Glutamatergic neuron (in vitro differentiated cells): Measurements from ENCODE around the gene GPR55. TPM values are rescaled to one million over a fixed set of nuclear protein-coding genes. Genes with fewer than 3 reads are reported as not detected.

Source experiments
- DNase-seq: peaks from one replicate; pipeline ENCODE4 v3.0.0; 2022
- H3K27ac Mint-ChIP-seq: one replicate; pipeline ENCODE4 v1.8.0; 2020; ENCODE audit warnings: mild to moderate bottlenecking, mixed read lengths, inconsistent platforms; ENCODE audit not compliant: unreplicated experiment
- H3K27me3 Mint-ChIP-seq: one replicate; pipeline ENCODE4 v1.8.0; 2020; ENCODE audit warnings: mild to moderate bottlenecking, moderate library complexity, mixed read lengths, inconsistent platforms; ENCODE audit not compliant: unreplicated experiment
- H3K36me3 Mint-ChIP-seq: one replicate; pipeline ENCODE4 v1.8.0; 2020; ENCODE audit warnings: mild to moderate bottlenecking, mixed read lengths, inconsistent platforms; ENCODE audit not compliant: unreplicated experiment
- H3K4me1 Mint-ChIP-seq: one replicate; pipeline ENCODE4 v1.8.0; 2020; ENCODE audit warnings: mild to moderate bottlenecking, low read depth, mixed read lengths, inconsistent platforms; ENCODE audit not compliant: unreplicated experiment
- H3K4me3 Mint-ChIP-seq: one replicate; pipeline ENCODE4 v1.8.0; 2020; ENCODE audit warnings: mild to moderate bottlenecking, mixed read lengths, inconsistent platforms; ENCODE audit not compliant: unreplicated experiment
- H3K9me3 Mint-ChIP-seq: one replicate; pipeline ENCODE4 v1.8.0; 2020; ENCODE audit warnings: mild to moderate bottlenecking, moderate library complexity, mixed read lengths, inconsistent platforms; ENCODE audit not compliant: unreplicated experiment
- CTCF ChIP-seq: fragments of 200-600 bp; sonication (generic); IDR thresholded peaks from one replicate; pipeline ENCODE4 v1.5.0; 2021; ENCODE audit not compliant: partially characterized antibody, unreplicated experiment
- total RNA-seq: library from RNA; stranded (reverse); fragmentation: NEBNext Ultra II Directional; extraction: Animal tissue kit (Norgen Biotek cat#: 25700); gene quantifications from one replicate; pipeline ENCODE4 v1.2.1, GENCODE V29; 2021; ENCODE audit not compliant: unreplicated experiment

The GPR55 gene
- total RNA-seq, 1 donor from 2014 or later: not detected

DNA sequence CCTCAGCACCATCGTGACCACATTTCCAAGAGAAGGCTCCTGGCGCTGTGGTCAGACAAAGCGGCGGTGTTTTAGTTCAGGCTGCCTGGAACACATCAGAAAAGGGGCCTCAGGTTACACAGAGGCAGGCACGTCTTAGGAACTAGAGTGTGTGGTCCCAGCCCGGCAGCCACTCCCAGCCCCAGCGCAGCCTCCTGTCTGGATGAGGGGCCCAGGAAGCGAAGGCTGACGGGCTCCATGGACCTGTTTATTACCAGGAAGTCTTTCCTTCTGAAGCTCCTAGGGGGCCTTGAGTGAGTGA lies 10.0 kb upstream of the GPR55 start:
- no peak for DNase-seq
- Mint-ChIP-seq H3K36me3 (peaks cover 4% of the 10 kb centered on the region), H3K4me3 (no peak overlapping the region), H3K4me1 (peaks cover 9% of the 10 kb centered on the region), H3K27ac (no peak overlapping the region), H3K9me3 (peaks cover 6% of the 10 kb centered on the region), H3K27me3 (peaks cover 3% of the 10 kb centered on the region)
- TF ChIP-seq CTCF: no peak

- no peak overlapping the region for H3K4me3 Mint-ChIP-seq
- no peak for DNase-seq
- H3K27me3 Mint-ChIP-seq: peaks cover 4% of the 10 kb centered on the region
- H3K27ac Mint-ChIP-seq: no peak overlapping the region
- H3K4me1 Mint-ChIP-seq: peaks cover 9% of the 10 kb centered on the region
- H3K9me3 Mint-ChIP-seq: peaks cover 6% of the 10 kb centered on the region
- H3K36me3 Mint-ChIP-seq: peaks cover 4% of the 10 kb centered on the region
- no peak for TF ChIP-seq CTCF
Measured at GRCh38 chr2:230934231-230935129, 9.4 kb upstream of the GPR55 start.

DNA sequence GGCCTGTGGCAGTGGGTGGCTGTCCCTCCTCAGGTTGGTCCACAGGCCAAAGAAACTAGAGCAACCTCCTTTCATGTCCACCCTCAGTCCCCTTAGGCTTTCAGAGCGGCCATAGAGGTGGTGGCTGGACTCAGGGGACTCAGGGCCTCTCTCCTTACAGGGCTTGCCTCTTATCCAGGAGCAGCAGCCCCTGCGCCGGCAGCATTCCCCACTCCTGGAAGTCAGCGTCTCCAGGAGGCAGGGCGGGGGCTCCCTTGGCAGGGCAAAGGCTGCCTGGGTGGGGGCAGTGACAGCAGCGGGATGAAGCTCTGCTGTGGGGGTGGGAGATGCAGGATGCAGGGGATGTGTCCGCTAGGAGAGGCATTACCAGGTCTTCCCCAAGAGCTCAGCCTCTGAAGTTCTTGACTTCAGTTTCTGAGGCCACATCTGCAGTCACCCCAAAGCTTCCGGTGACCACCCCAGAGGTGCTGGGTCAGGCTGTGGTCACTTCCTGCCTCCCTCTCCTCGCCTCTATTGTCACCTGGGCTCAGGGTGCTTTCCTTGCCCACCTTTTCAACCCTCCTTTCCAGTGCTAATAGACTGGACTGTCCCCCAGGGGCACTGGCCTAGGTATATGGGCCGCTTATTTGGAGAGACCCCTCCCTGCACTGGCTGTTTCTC lies 8.6 kb upstream of the GPR55 start:
- TF ChIP-seq CTCF: no peak
- H3K36me3 Mint-ChIP-seq: peaks cover 4% of the 10 kb centered on the region
- no peak for DNase-seq
- H3K4me3 Mint-ChIP-seq: no peak overlapping the region
- H3K27ac Mint-ChIP-seq: no peak overlapping the region
- peaks cover 6% of the 10 kb centered on the region for H3K9me3 Mint-ChIP-seq
- H3K27me3 Mint-ChIP-seq: peaks cover 7% of the 10 kb centered on the region
- H3K4me1 Mint-ChIP-seq: peaks cover 9% of the 10 kb centered on the region

- no peak overlapping the region for H3K4me3 Mint-ChIP-seq
- peaks cover 4% of the 10 kb centered on the region for H3K36me3 Mint-ChIP-seq
- H3K9me3 Mint-ChIP-seq: peaks cover 6% of the 10 kb centered on the region
- H3K4me1 Mint-ChIP-seq: peaks cover 9% of the 10 kb centered on the region
- TF ChIP-seq CTCF: no peak
- peak overlapping the region; percentile 59 for H3K27ac Mint-ChIP-seq
- H3K27me3 Mint-ChIP-seq: peaks cover 7% of the 10 kb centered on the region
- no peak for DNase-seq
Measured at GRCh38 chr2:230932556-230933511, 7.8 kb upstream of the GPR55 start.
